GM12878 (cell line): Measurements from ENCODE around the gene THTPA. TPM values are rescaled to one million over a fixed set of nuclear protein-coding genes. Genes with fewer than 3 reads are reported as not detected.

Source experiments
- ATAC-seq: fragments of 200-7000 bp; cut with Tn5 transposase; 3 replicates; pipeline ENCODE4 v1.9.1; 2020; ENCODE audit warnings: mild to moderate bottlenecking, moderate library complexity
- BruUV-seq: library from RNA; stranded (reverse); fragments of 400-500 nt; replicated peaks from 2 replicates; lab custom pipeline; 2021; lab: Mats Ljungman, UMichigan
- CTCF ChIA-PET: fragments of 300-600 bp; sonication (Branson Sonifier 250); formaldehyde crosslinking; extraction: SDS; loops from one replicate; lab custom pipeline; 2021; ENCODE audit warnings: inconsistent platforms; lab: Yijun Ruan, JAX
- POLR2A ChIA-PET: fragments of 350-600 bp; formaldehyde crosslinking; extraction: SDS; loops from one replicate; lab custom pipeline; 2021; ENCODE audit warnings: inconsistent platforms; lab: Charles Lee
- RAD21 ChIA-PET: fragments of 300-600 bp; sonication (Branson Sonifier 250); formaldehyde crosslinking; loops from one replicate; lab custom pipeline; 2023; ENCODE audit warnings: antibody characterized with exemption; ENCODE audit not compliant: unreplicated experiment; lab: Charles Lee
- SMC1A ChIA-PET: fragments of 300-600 bp; sonication (Branson Sonifier 250); formaldehyde crosslinking; loops from one replicate; lab custom pipeline; 2023; ENCODE audit not compliant: unreplicated experiment, uncharacterized antibody; lab: Charles Lee
- DNase-seq: peaks from one replicate; pipeline ENCODE4 v3.0.0-alpha.2; 2011; ENCODE audit warnings: low read depth, low spot score
- FAIRE-seq: peaks from 3 replicates; lab custom pipeline; 2011; peaks lifted over from hg19 to GRCh38; lab: Jason Lieb, UNC
- H2AFZ ChIP-seq: 2 replicates; pipeline ENCODE4 v1.6.0; 2011; ENCODE audit warnings: low read depth, low read length, control low read depth; ENCODE audit not compliant: control insufficient read depth
- H3K27ac ChIP-seq: 2 replicates; pipeline ENCODE4 v1.5.1; 2011; ENCODE audit warnings: control low read depth; ENCODE audit not compliant: control insufficient read depth, insufficient read depth
- H3K27me3 ChIP-seq, 2 experiments: replicated peaks in 1 of 2; 2 replicates each; pipeline versions ENCODE4 v1.6.0 to v1.6.1; 2011; ENCODE audit warnings: low read length in 1 of 2; ENCODE audit not compliant: control insufficient read depth in 2 of 2, insufficient read depth in 2 of 2
- H3K36me3 ChIP-seq, 2 experiments: 2 replicates each; pipeline ENCODE4 v1.5.1; 2011; ENCODE audit warnings: low read length in 1 of 2; ENCODE audit not compliant: control insufficient read depth in 2 of 2, insufficient read depth in 2 of 2
- H3K4me1 ChIP-seq: 2 replicates; pipeline ENCODE4 v1.6.1; 2011; ENCODE audit warnings: mild to moderate bottlenecking, low read length, moderate library complexity, mixed read lengths; ENCODE audit not compliant: control insufficient read depth, insufficient read depth
- H3K4me2 ChIP-seq: 2 replicates; pipeline ENCODE4 v1.6.0; 2011; ENCODE audit warnings: control low read depth; ENCODE audit not compliant: control insufficient read depth, insufficient read depth
- H3K4me3 ChIP-seq: fragments of 200-600 bp; sonication (generic); 2 replicates; pipeline ENCODE4 v1.5.1; 2016
- H3K79me2 ChIP-seq: 2 replicates; pipeline ENCODE4 v1.6.0; 2011; ENCODE audit warnings: low read length; ENCODE audit not compliant: control insufficient read depth, insufficient read depth
- H3K9ac ChIP-seq: 2 replicates; pipeline ENCODE4 v1.8.0; 2011; ENCODE audit warnings: low read length, control low read depth, mixed read lengths; ENCODE audit not compliant: control insufficient read depth, insufficient read depth
- H3K9me3 ChIP-seq: replicated peaks from 3 replicates; pipeline ENCODE4 v1.5.1; 2011; ENCODE audit warnings: mild to moderate bottlenecking, low read length; ENCODE audit not compliant: control insufficient read depth, insufficient read depth
- H4K20me1 ChIP-seq: 2 replicates; pipeline ENCODE4 v1.6.0; 2011; ENCODE audit not compliant: control insufficient read depth, insufficient read depth
- BCL11A ChIP-seq: IDR thresholded peaks from 2 replicates; pipeline ENCODE4 v1.6.1; 2011; ENCODE audit warnings: low read depth, low read length
- EP300 ChIP-seq, 2 experiments: fragments of 150-350 bp in 1 of 2; IDR thresholded peaks; 2 replicates each; pipeline ENCODE4 v1.6.1; 2011 to 2012; ENCODE audit warnings: low read depth in 2 of 2, low read length in 2 of 2, borderline replicate concordance in 1 of 2, improper control_type of control experiment in 1 of 2, inconsistent platforms in 1 of 2; ENCODE audit not compliant: control insufficient read depth in 1 of 2
- GATAD2B ChIP-seq: fragments of 450-650 bp; conservative IDR thresholded peaks from 2 replicates; pipeline ENCODE4 v1.6.1; 2017; ENCODE audit warnings: low read depth, mild to moderate bottlenecking, moderate library complexity
- LARP7 ChIP-seq: fragments of 450-650 bp; IDR thresholded peaks from 2 replicates; pipeline ENCODE4 v1.6.1; 2017; ENCODE audit warnings: mild to moderate bottlenecking
- MEF2B ChIP-seq: fragments of 450-650 bp; IDR thresholded peaks from 2 replicates; pipeline ENCODE4 v1.6.1; 2018; ENCODE audit warnings: mild to moderate bottlenecking, moderate library complexity; ENCODE audit not compliant: partially characterized antibody, poor library complexity, severe bottlenecking
- NFYB ChIP-seq: IDR thresholded peaks from 2 replicates; pipeline ENCODE4 v1.6.1; 2011; ENCODE audit warnings: low read depth, mild to moderate bottlenecking, low read length, improper control_type of control experiment, moderate library complexity; ENCODE audit not compliant: insufficient read depth
- POLR2AphosphoS2 ChIP-seq: IDR thresholded peaks from 2 replicates; pipeline ENCODE4 v1.6.1; 2011; ENCODE audit warnings: low read depth, mild to moderate bottlenecking, low read length, improper control_type of control experiment, moderate library complexity
- RBBP5 ChIP-seq: fragments of 200-600 bp; sonication (generic); conservative IDR thresholded peaks from 2 replicates; pipeline ENCODE4 v1.6.1; 2016
- SMAD1 ChIP-seq: fragments of 450-650 bp; IDR thresholded peaks from 2 replicates; pipeline ENCODE4 v1.6.1; 2018; ENCODE audit warnings: mild to moderate bottlenecking, low read depth; ENCODE audit not compliant: partially characterized antibody
- SMAD5 ChIP-seq: IDR thresholded peaks from 2 replicates; pipeline ENCODE4 v1.6.1; 2016; ENCODE audit warnings: antibody characterized with exemption, low read depth
- SRF ChIP-seq, 2 experiments: IDR thresholded peaks; 2 replicates each; pipeline ENCODE4 v1.6.1; 2011; ENCODE audit warnings: low read depth in 2 of 2, low read length in 2 of 2, mild to moderate bottlenecking in 1 of 2, moderate library complexity in 1 of 2
- SUPT20H ChIP-seq: IDR thresholded peaks from 2 replicates; pipeline ENCODE4 v1.6.1; 2011; ENCODE audit warnings: low read depth, mild to moderate bottlenecking, low read length, moderate library complexity, borderline replicate concordance; ENCODE audit not compliant: control insufficient read depth
- ZNF274 ChIP-seq: IDR thresholded peaks from one replicate; pipeline ENCODE4 v1.8.0; 2011; ENCODE audit not compliant: insufficient read length, insufficient read depth
- WGBS: methylation state at CpG from one replicate; pipeline ENCODE4 v1.1.6; 2016; ENCODE audit warnings: low lambda C conversion rate; ENCODE audit not compliant: insufficient replicate concordance, insufficient coverage; ENCODE audit errors: missing lambda C conversion rate; 5-methylcytosine and 5-hydroxymethylcytosine counted together
- in situ Hi-C: fragments of 300-500 bp; cut with MboI; formaldehyde crosslinking; loops from 9 replicates; pipeline ENCODE4 v1.14.3; 2018; ENCODE audit warnings: mixed read lengths
- intact Hi-C: fragments of 100-400 bp; cut with micrococcal nuclease; formaldehyde crosslinking; loops from one replicate; pipeline ENCODE4 v1.14.2; 2022; ENCODE audit not compliant: unreplicated experiment
- polyA plus RNA-seq, 11 experiments: library from polyadenylated mRNA; depleted of rRNA in 4 of 11; unstranded in 6 of 11; stranded (reverse) in 5 of 11; fragments of >200 nt; fragmentation: Nextera tagmentation in 4 of 11; fragmentation: Illumina TruSeq in 1 of 11; extraction: Ambion mirVana in 4 of 11; extraction: Trizol in 1 of 11; gene quantifications; 1 replicate in 1 of 11; 2 replicates in 10 of 11; pipeline versions ENCODE4 v1.2.1 to v1.2.3, GENCODE V29; 2011 to 2016; ENCODE audit warnings: inconsistent platforms in 2 of 11, missing spikeins in 2 of 11, low read depth in 1 of 11
- total RNA-seq, 4 experiments: library from RNA; depleted of rRNA in 3 of 4; stranded (reverse); fragments of >200 nt in 3 of 4; fragmentation: Illumina TruSeq in 1 of 4; extraction: Trizol in 1 of 4; gene quantifications; 2 replicates each; pipeline versions ENCODE4 v1.2.1 to v1.2.3, GENCODE V29; 2013 to 2021
- TF ChIP-seq, protein P1 (sequence below): fragments of 450-650 bp; IDR thresholded peaks from 2 replicates; pipeline ENCODE4 v1.6.1; 2017; ENCODE audit warnings: mild to moderate bottlenecking, moderate library complexity
- TF ChIP-seq, protein P2 (sequence below): IDR thresholded peaks from 2 replicates; pipeline ENCODE4 v1.6.1; 2012; ENCODE audit warnings: mild to moderate bottlenecking, low read depth, low read length

THTPA gene
- total and polyA plus RNA-seq, 10 of the 15 experiments (the other 5 are each of a cell fraction or from before 2014, with no cell fraction given): 3.1 to 24.9 (median 12.8) TPM

DNA sequence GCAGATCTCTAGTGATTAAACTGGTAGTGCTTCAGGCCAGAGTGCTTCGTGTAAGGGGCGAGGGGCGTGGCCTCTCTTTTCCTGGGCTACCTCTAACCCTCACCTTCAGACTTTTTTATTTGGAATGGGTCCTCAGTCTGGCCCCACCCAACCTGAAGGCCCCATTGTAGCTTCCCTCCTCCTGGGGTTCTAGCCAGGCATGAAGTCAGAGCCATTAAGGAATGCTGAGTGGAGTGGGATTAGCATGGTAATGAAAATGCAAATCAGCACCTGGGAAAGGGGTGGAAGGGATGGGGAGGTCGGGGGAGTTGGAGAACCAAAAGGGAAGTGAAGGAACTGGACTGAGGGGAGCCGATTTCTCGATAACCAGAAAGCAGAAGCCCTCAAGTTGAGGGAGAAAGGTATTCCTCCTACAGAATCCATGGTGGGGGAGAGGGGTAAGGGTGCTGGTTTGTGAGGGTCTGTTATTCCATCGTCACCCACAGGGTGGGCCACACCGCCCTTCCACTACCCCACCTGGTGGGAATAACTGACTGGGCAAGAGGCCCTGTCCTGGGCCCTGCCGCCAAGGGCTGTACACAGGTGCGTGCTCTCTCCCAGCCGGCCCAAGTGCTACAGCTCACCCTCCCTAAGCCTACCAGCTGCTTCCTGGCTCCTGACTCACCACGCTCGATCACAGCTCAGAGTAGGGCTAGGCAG lies 18.6 kb upstream of the THTPA start:
- POLR2A ChIA-PET: interaction anchor here (0.7 kb wide), 1 partner anchor 14 kb away, joined by 3 read pairs; the partner anchor contains the start of gene ZFHX2
- H3K4me1 ChIP-seq: no peaks in the 10 kb centered on the region
- H3K27me3 ChIP-seq: no peaks in the 10 kb centered on the region
- RAD21 ChIA-PET: interaction anchor here (2.3 kb wide), 1 partner anchor 59 kb away, joined by 10 read pairs; no protein-coding TSS in a partner anchor
- no peaks in the 10 kb centered on the region for H4K20me1 ChIP-seq
- TF ChIP-seq, protein P1, sequence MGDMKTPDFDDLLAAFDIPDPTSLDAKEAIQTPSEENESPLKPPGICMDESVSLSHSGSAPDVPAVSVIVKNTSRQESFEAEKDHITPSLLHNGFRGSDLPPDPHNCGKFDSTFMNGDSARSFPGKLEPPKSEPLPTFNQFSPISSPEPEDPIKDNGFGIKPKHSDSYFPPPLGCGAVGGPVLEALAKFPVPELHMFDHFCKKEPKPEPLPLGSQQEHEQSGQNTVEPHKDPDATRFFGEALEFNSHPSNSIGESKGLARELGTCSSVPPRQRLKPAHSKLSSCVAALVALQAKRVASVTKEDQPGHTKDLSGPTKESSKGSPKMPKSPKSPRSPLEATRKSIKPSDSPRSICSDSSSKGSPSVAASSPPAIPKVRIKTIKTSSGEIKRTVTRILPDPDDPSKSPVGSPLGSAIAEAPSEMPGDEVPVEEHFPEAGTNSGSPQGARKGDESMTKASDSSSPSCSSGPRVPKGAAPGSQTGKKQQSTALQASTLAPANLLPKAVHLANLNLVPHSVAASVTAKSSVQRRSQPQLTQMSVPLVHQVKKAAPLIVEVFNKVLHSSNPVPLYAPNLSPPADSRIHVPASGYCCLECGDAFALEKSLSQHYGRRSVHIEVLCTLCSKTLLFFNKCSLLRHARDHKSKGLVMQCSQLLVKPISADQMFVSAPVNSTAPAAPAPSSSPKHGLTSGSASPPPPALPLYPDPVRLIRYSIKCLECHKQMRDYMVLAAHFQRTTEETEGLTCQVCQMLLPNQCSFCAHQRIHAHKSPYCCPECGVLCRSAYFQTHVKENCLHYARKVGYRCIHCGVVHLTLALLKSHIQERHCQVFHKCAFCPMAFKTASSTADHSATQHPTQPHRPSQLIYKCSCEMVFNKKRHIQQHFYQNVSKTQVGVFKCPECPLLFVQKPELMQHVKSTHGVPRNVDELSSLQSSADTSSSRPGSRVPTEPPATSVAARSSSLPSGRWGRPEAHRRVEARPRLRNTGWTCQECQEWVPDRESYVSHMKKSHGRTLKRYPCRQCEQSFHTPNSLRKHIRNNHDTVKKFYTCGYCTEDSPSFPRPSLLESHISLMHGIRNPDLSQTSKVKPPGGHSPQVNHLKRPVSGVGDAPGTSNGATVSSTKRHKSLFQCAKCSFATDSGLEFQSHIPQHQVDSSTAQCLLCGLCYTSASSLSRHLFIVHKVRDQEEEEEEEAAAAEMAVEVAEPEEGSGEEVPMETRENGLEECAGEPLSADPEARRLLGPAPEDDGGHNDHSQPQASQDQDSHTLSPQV: no peak
- no peak for TF ChIP-seq BCL11A
- no peak for TF ChIP-seq SMAD1
- TF ChIP-seq ZNF274: no peak
- TF ChIP-seq, protein P2, sequence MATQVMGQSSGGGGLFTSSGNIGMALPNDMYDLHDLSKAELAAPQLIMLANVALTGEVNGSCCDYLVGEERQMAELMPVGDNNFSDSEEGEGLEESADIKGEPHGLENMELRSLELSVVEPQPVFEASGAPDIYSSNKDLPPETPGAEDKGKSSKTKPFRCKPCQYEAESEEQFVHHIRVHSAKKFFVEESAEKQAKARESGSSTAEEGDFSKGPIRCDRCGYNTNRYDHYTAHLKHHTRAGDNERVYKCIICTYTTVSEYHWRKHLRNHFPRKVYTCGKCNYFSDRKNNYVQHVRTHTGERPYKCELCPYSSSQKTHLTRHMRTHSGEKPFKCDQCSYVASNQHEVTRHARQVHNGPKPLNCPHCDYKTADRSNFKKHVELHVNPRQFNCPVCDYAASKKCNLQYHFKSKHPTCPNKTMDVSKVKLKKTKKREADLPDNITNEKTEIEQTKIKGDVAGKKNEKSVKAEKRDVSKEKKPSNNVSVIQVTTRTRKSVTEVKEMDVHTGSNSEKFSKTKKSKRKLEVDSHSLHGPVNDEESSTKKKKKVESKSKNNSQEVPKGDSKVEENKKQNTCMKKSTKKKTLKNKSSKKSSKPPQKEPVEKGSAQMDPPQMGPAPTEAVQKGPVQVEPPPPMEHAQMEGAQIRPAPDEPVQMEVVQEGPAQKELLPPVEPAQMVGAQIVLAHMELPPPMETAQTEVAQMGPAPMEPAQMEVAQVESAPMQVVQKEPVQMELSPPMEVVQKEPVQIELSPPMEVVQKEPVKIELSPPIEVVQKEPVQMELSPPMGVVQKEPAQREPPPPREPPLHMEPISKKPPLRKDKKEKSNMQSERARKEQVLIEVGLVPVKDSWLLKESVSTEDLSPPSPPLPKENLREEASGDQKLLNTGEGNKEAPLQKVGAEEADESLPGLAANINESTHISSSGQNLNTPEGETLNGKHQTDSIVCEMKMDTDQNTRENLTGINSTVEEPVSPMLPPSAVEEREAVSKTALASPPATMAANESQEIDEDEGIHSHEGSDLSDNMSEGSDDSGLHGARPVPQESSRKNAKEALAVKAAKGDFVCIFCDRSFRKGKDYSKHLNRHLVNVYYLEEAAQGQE: no peak
- no peak for TF ChIP-seq RBBP5
- TF ChIP-seq SMAD5: no peak
- no peak for TF ChIP-seq POLR2AphosphoS2
- no peak for TF ChIP-seq SUPT20H
- no peak for TF ChIP-seq SRF (IDR thresholded peaks at IDR 0.05; ENCODE audit: low read depth in 2 of 2, low read length in 2 of 2)
- no peak for TF ChIP-seq MEF2B
- no peak for TF ChIP-seq LARP7
- TF ChIP-seq GATAD2B: no peak
- TF ChIP-seq EP300 (IDR thresholded peaks at IDR 0.05; ENCODE audit: borderline replicate concordance in 1 of 2, control insufficient read depth in 1 of 2, low read depth in 2 of 2, low read length in 2 of 2): no peak
- TF ChIP-seq NFYB: no peak
- 21% methylated on average over 13 of the region's 13 CpGs for WGBS
- H2AFZ ChIP-seq: no peak overlapping the region
- H3K27ac ChIP-seq: no peak overlapping the region
- H3K4me2 ChIP-seq: no peak overlapping the region
- CTCF ChIA-PET: interaction anchor here (0.9 to 11.4 kb wide), 10 partner anchors 8 to 211 kb away, joined by 3 to 131 read pairs (median 5); partner anchors contain the start of genes AP1G2 and ZFHX2
- intact Hi-C loops: loop anchor here (5.0 kb wide), 1 partner anchor 40 kb away; no protein-coding TSS in a partner anchor
- SMC1A ChIA-PET: interaction anchor here (0.5 to 1.9 kb wide), 3 partner anchors 12 to 370 kb away, joined by 3 to 4 read pairs (median 4); no protein-coding TSS in a partner anchor
- in situ Hi-C loops: no loop called here
- no peaks in the 10 kb centered on the region for H3K9me3 ChIP-seq
- DNase-seq (no peak), ATAC-seq (no peak), FAIRE-seq (no peak)
- H3K36me3 ChIP-seq: no peaks in the 10 kb centered on the region; a peak in 1 of 4 replicates
- H3K4me3 ChIP-seq: no peak overlapping the region
- no peak overlapping the region for H3K9ac ChIP-seq
- H3K79me2 ChIP-seq: no peaks in the 10 kb centered on the region
- no TSS peak for BruUV-seq
